Adipocyte (in vitro differentiated cells): ENCODE results near the gene NUCB2.

ENCODE experiments used
- DNase-seq: peaks from one replicate; pipeline ENCODE4 v3.0.0-alpha.2; 2015; ENCODE audit warnings: low read depth
- H3K27me3 ChIP-seq: replicated peaks from 2 replicates; pipeline ENCODE4 v1.7.0; 2013; ENCODE audit warnings: mild to moderate bottlenecking, low read length, moderate library complexity; ENCODE audit not compliant: control insufficient read depth, insufficient read depth
- H3K36me3 ChIP-seq: 2 replicates; pipeline ENCODE4 v1.7.0; 2013; ENCODE audit warnings: low read length, mild to moderate bottlenecking, moderate library complexity; ENCODE audit not compliant: control insufficient read depth, insufficient read depth, severe bottlenecking
- H3K4me1 ChIP-seq: 2 replicates; pipeline ENCODE4 v1.7.0; 2013; ENCODE audit warnings: mild to moderate bottlenecking, low read length, moderate library complexity; ENCODE audit not compliant: control insufficient read depth, insufficient read depth
- H3K4me3 ChIP-seq: 2 replicates; pipeline ENCODE4 v1.7.0; 2013; ENCODE audit warnings: mild to moderate bottlenecking, low read length, moderate library complexity
- H3K9ac ChIP-seq: 2 replicates; pipeline ENCODE4 v1.7.0; 2013; ENCODE audit warnings: mild to moderate bottlenecking, low read length, moderate library complexity
- H3K9me3 ChIP-seq: 2 replicates; pipeline ENCODE4 v1.7.0; 2013; ENCODE audit warnings: mild to moderate bottlenecking, low read length, moderate library complexity; ENCODE audit not compliant: control insufficient read depth

NUCB2 gene

DNA sequence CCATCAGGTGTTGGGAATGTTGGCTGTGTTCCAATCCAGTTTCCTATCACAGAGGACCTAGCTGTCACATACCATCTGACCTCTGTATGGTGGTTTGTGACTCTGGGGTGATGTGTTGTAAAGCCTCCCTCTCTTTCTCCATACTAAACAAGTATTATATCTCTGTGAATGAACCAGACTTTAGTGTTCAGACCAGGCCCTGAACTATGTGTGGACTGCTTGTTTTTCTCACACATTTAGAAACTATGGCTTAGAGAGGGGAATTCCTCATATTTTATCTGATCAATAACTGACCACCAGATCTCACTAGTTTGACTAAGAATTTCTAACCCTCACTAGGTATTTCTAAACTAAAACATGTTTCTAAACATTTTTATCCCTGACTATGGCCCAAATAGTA is 92.6 kb downstream of the NUCB2 start:
- Histone ChIP-seq H3K36me3 (peaks cover 71% of the 10 kb centered on the region), H3K4me3 (no peak overlapping the region), H3K27me3 (no peaks in the 10 kb centered on the region), H3K4me1 (peaks cover 6% of the 10 kb centered on the region), H3K9ac (no peak overlapping the region), H3K9me3 (peaks cover 55% of the 10 kb centered on the region)
- no peak for DNase-seq

GRCh38 chr11:17369684-17370243 is 93.2 kb downstream of the NUCB2 start:
- peaks cover 55% of the 10 kb centered on the region for H3K9me3 ChIP-seq
- peaks cover 77% of the 10 kb centered on the region for H3K36me3 ChIP-seq
- H3K4me1 ChIP-seq, result peaks cover 6% of the 10 kb centered on the region

DNA sequence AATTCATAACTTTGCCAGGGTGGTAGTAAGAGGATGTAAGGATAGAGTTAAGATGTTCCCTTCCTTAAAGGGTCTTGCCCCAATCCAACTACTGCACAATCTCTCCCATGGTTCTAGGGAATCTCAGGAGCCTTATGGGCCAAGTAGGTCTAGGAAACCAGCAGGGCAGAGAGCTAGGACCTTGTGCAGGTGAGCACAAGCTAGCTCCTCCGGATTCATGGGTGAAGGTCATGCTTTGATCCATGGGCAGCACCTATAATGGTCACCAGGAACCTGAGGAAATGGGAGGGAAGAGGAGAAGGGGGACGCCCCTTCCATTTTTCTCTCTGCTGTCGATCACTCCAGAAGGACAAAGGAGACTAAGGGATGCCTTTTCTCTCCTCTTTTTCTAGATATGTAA is 95.1 kb downstream of the NUCB2 start:
- peaks cover 55% of the 10 kb centered on the region for H3K9me3 ChIP-seq
- H3K27me3 ChIP-seq, result no peaks in the 10 kb centered on the region
- no peak overlapping the region for H3K9ac ChIP-seq
- H3K36me3 ChIP-seq, result peaks cover 94% of the 10 kb centered on the region
- H3K4me3 ChIP-seq, result peak overlapping the region; percentile 57
- H3K4me1 ChIP-seq, result no peaks in the 10 kb centered on the region
- peak; percentile 41 for DNase-seq

More at GRCh38 chr11:17369684-17370243, 93.2 kb downstream of the NUCB2 start:
- no peak overlapping the region for H3K4me3 ChIP-seq
- no peaks in the 10 kb centered on the region for H3K27me3 ChIP-seq
- H3K9ac ChIP-seq, result no peak overlapping the region
- DNase-seq, result no peak

DNA sequence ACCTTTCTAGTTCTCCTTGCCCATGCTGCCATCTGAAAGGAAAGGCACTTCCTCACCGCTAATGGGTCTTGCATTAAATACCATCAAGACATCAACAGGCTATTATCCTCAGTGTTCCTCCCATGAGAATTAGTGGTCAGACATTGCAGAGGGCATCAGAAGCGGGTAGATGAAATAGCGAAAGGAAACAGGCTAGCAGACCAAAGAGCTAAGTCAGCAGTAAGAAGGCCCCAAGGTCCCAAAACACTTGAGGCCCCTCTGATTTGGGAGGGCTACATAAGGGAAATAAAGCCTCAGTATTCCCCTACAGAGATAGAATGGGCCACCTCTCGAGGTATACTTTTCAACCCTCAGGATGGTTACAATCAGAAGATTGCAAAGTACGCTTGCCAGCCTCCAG is 99.0 kb downstream of the NUCB2 start:
- H3K36me3 ChIP-seq, result peaks cover 78% of the 10 kb centered on the region
- no peak overlapping the region for H3K9ac ChIP-seq
- H3K27me3 ChIP-seq, result no peaks in the 10 kb centered on the region
- H3K4me1 ChIP-seq, result no peaks in the 10 kb centered on the region
- H3K9me3 ChIP-seq, result peaks cover 35% of the 10 kb centered on the region
- no peak overlapping the region for H3K4me3 ChIP-seq
- no peak for DNase-seq

DNA sequence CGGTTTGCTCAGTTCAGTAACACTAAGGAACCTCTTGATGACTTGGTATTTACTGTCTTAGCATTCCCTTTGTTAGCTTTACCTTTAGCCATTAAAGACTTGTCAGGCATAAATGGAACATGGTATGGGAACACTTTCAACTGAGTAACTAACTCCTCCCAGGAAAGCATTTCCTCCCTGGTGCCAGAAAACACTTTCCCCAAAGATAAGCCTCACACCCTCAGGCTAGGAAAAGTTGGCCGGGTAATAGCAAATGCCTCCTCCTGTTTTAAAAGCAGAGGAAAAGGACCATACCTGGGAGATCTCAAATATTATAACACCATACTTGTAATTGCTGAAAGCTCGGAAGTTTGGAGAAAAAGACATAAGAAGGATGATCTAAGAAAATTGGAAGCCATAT is 100.0 kb downstream of the NUCB2 start:
- Histone ChIP-seq H3K27me3 (no peaks in the 10 kb centered on the region), H3K36me3 (peaks cover 68% of the 10 kb centered on the region), H3K4me3 (no peak overlapping the region), H3K4me1 (peaks cover 4% of the 10 kb centered on the region), H3K9ac (no peak overlapping the region), H3K9me3 (peaks cover 26% of the 10 kb centered on the region)
- DNase-seq, result no peak

GRCh38 chr11:17378655-17379054 is 102.1 kb downstream of the NUCB2 start:
- Histone ChIP-seq H3K9me3 (peaks cover 4% of the 10 kb centered on the region), H3K9ac (no peak overlapping the region), H3K4me1 (peaks cover 14% of the 10 kb centered on the region), H3K36me3 (peaks cover 47% of the 10 kb centered on the region), H3K4me3 (no peak overlapping the region), H3K27me3 (no peaks in the 10 kb centered on the region)
- DNase-seq, result no peak

GRCh38 chr11:17379383-17380180 is 103.0 kb downstream of the NUCB2 start:
- H3K4me1 ChIP-seq, result peaks cover 14% of the 10 kb centered on the region
- no peaks in the 10 kb centered on the region for H3K27me3 ChIP-seq
- H3K9ac ChIP-seq, result no peak overlapping the region
- no peak for DNase-seq
- peaks cover 38% of the 10 kb centered on the region for H3K36me3 ChIP-seq
- H3K4me3 ChIP-seq, result no peak overlapping the region
- no peaks in the 10 kb centered on the region for H3K9me3 ChIP-seq

GRCh38 chr11:17381156-17381555 is 104.6 kb downstream of the NUCB2 start:
- DNase-seq, result no peak
- no peaks in the 10 kb centered on the region for H3K9me3 ChIP-seq
- H3K4me1 ChIP-seq, result peaks cover 14% of the 10 kb centered on the region
- H3K4me3 ChIP-seq, result no peak overlapping the region
- peaks cover 24% of the 10 kb centered on the region for H3K36me3 ChIP-seq
- no peak overlapping the region for H3K9ac ChIP-seq
- H3K27me3 ChIP-seq, result peaks cover 6% of the 10 kb centered on the region
